Activated T-cell treated with anti-CD3 and anti-CD28 coated beads for 1 hour (primary cell): ENCODE results near the gene PSME4.
"Not testable (repeated sequence)": the region's sequence is repeated elsewhere in the genome, so short reads cannot be mapped to it uniquely, and the experiment has no call there.

Experiments used
- DNase-seq: peaks from one replicate; pipeline ENCODE4 v3.0.0-alpha.2; 2020; ENCODE audit warnings: low read depth

The PSME4 gene

DNA sequence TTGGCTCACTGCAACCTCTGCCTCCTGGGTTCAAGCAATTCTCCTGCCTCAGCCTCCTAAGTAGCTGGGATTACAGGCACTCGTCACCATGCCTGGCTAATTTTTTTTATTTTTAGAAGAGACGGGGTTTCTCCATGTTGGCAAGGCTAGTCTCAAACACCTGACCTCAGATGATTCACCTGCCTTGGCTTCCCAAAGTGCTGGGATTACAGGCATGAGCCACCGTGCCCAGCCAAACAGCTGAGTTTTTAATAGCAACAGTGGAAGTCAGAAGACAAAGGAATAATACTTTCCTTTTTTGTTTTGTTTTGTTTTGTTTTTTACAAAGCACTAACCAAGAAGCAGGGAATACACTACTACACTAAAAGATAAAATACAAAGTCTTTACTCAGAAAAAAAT, 127.9 kb downstream of the PSME4 start:
- DNase-seq, result no peak

GRCh38 chr2:53841651-53842050, 129.1 kb downstream of the PSME4 start:
- not testable (repeated sequence) for DNase-seq

DNA sequence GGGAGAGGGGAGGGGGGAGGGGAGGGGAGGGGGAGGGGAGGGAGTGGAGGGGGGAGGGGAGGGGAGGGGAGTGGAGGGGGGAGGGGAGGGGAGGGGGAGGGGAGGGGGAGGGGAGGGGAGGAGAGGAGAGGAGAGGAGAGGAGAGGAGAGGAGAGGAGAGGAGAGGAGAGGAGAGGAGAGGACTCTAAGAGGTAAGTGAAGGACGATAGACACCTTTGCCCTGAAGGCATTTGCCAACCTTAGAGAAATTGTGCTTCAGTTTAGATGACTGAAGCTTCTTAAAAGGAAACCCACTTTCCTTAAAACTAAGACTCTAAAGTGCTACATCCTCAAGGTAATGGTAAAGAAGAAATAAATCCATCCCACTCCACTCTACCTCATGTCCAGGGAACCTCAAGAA, 130.2 kb downstream of the PSME4 start:
- no peak for DNase-seq

DNA sequence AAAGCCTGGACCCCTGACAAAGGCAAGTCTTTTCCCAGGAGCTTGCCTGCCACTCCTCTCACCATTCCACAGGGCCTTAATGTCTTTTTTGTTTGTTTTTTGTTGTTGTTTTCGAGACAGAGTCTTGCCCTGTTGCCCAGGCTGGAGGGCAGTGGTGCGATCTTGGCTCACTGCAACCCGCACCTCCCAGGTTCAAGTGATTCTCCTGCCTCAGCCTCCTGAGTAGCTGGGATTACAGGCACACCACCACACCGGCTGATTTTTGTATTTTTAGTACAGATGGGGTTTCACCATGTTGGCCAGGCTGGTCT, 140.9 kb downstream of the PSME4 start:
- DNase-seq, result not testable (repeated sequence)

DNA sequence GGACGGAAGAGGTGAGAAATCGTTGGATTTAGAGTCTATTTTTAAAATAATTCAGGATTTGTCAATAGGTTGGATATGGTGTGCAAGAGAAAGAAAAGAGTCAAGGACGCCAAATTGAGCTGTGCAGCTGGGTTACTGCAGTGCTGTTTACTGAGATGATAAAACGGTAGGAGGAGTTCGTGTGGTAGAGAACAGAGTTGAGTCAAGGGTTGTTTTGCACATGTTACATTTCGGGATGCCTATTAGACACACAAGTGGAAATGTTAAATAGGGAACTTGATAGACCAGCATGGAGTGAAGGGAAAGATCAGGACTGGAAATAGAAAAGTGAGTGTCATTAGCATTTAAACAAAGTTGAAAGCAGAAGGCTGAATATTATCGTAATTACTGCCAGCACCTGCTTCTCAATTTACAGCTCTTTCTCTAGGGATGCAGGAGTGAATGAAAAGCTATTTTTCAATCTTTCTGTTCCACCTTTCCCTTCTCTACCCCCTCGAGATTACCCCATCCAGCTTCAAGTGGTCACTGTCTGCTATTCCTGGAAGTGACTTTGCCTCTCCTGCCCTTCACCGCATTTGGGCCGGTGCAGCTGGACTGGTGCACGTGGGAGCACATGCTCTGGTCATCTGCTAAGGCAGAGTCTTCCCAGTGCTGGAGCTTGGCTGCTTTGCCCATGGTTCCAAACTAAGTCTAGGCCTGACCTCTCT, 141.4 kb downstream of the PSME4 start:
- DNase-seq, result no peak

GRCh38 chr2:53828331-53828730, 142.5 kb downstream of the PSME4 start:
- no peak for DNase-seq

DNA sequence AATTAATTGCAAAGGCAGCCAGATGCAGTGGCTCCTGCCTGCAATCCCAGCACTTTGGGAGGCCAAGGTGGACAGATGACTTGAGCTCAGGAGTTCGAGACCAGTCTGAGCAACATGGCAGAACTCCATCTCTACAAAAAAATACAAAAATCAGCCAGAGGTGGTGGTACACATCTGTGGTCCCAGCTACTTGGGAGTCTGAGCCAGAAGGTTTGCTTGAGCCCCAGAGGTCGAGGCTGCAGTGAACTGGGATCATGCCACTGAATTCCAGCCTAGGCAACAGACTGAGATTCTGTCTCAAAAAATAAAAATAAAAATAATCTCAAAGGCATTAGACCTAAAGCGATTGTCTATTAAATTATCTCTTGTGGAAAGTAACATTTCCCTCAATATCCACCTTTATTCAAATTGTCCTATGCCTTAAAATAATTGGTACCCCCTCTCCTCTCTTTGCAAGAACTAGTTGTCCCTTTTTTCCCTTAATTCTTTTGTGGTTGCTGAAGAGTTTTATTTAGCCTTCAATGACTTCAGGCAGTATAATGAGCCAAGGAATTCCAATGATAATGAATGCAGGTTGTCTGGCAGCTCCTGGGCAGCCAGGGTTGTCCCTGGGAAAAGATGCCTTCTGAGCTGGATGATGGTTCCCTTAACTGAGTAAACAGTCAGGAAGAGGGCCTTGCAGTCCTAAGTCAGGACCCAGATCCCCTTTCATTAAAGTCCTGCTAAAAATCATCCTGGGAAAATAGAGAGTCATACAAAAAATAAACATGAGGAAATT, 143.2 kb downstream of the PSME4 start:
- no peak for DNase-seq

GRCh38 chr2:53826587-53827397, 144.0 kb downstream of the PSME4 start:
- DNase-seq, result no peak

DNA sequence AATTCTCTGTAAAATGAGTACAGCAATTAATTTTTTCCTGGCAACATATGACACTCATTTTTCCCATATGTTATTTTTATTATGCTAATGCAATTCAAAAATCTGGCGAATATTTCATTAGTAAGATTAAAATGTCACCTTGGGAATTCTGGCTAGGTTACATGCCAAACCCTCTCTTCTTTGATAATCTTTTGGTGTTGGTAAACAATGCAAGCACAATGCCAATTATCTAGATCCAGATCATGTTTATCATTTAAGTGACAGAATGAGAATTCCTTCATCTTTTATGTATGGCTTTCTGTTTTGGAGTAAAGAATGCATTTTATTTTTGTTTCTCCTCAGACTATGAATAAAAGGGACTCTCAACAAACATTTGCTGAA, 144.8 kb downstream of the PSME4 start:
- DNase-seq, result no peak

GRCh38 chr2:53823639-53824038, 147.2 kb downstream of the PSME4 start:
- DNase-seq, result not testable (repeated sequence)

DNA sequence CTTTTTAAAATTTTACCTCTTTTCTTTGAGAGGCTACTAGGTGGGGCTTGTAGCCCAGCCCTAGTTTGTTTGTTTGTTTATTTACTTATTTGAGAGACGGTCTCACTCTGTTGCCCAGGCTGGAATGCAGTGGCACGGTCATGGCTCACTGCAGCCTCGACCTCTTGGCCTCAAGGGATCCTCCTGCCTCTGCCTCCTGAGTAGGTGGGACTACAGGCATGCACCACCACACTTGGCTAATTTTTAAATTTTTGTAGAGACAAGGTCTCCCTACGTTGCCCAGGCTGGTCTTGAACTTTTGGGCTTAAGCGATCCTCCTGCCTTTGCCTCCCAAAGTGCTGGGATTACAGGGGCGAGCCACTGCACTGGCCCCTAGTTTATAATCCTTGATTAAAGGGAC, 149.0 kb downstream of the PSME4 start:
- DNase-seq, result no peak

DNA sequence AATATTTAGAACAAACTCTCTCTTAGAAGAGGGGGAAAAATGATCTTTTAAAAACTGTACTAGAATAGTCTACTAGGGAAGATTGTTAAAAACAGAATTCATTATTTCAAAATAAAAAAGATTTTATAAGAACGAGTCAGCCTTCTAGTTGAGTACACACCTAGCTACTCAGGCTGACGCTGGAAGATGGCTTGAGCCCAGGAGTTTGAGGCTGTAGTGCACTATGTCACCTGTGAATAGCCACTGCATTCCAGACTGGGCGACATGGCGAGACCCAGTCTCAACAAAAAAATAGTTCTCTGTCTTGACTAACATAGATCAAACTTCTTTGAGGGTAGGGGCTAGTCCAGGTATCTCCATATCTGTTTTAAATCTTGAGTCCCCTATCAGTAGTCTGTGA, 150.1 kb downstream of the PSME4 start:
- no peak for DNase-seq

DNA sequence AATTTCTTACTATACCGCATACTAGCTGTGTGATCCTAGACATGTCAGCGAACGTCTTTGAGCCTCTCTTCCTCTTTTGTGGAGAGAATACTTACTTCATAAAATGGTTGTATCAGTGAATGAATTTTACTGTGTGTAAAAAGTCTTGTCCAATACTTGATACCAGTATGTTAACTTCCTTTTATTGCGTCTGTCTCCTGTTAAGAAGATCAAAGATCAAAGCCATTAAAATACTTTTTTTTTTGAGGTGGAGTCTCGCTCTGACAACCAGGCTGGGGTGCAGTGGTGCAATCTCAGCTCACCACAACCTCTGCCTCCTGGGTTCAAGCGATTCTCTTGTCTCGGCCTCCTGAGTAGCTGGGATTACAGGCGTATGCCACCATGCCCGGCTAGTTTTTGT, 150.7 kb downstream of the PSME4 start:
- DNase-seq, result no peak

- DNase-seq, result no peak
Measured at GRCh38 chr2:53819634-53820033, 151.2 kb downstream of the PSME4 start.

DNA sequence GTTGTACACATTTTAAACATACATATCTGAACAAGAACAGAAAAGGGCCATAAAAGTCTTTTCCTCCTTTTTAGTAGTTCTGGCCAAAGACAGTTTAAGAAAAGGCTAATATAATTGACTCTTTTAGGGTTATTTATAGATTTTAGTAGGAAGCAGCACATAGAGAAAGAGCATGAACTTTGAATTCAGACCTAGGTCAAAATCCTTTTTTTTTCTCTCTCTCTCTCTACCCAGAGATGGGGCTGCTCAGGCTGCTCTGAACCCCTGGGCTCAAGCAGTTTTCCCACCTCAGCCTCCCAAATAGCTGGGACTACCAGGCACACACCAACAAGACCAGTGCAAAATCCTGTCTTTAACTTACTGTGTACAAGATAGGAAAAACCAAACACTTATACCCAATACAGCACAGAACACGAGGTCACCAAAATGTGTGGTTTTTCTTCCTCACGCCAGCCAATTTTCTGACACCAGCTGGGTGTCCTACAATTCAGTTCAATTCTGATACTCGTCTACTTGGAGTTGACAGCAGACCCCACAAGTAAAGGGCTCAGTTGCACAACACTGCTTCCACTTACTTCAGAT, 151.8 kb downstream of the PSME4 start:
- DNase-seq, result no peak
